Uterus (tissue), 2 donors: ENCODE data around the gene CLK2.

ENCODE experiments used
- POLR2A ChIP-seq, 2 donors: fragments of 450-650 bp; IDR thresholded peaks; one replicate each; pipeline ENCODE4 v1.6.1; 2016; ENCODE audit warnings: antibody characterized with exemption in 2 of 2, mild to moderate bottlenecking in 1 of 2, moderate library complexity in 1 of 2
- TF ChIP-seq, protein P1 (sequence below), 4 experiments: fragments of 200-600 bp in 2 of 4; fragments of 450-650 bp in 2 of 4; sonication (generic) in 2 of 4; IDR thresholded peaks; one replicate each; pipeline ENCODE4 v1.5.1; 2016 to 2019; ENCODE audit warnings: antibody characterized with exemption in 4 of 4, mild to moderate bottlenecking in 2 of 4, moderate library complexity in 1 of 4

- TF ChIP-seq, protein P1, sequence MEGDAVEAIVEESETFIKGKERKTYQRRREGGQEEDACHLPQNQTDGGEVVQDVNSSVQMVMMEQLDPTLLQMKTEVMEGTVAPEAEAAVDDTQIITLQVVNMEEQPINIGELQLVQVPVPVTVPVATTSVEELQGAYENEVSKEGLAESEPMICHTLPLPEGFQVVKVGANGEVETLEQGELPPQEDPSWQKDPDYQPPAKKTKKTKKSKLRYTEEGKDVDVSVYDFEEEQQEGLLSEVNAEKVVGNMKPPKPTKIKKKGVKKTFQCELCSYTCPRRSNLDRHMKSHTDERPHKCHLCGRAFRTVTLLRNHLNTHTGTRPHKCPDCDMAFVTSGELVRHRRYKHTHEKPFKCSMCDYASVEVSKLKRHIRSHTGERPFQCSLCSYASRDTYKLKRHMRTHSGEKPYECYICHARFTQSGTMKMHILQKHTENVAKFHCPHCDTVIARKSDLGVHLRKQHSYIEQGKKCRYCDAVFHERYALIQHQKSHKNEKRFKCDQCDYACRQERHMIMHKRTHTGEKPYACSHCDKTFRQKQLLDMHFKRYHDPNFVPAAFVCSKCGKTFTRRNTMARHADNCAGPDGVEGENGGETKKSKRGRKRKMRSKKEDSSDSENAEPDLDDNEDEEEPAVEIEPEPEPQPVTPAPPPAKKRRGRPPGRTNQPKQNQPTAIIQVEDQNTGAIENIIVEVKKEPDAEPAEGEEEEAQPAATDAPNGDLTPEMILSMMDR (IDR thresholded peaks at IDR 0.05): no peak
- no peak for TF ChIP-seq POLR2A (IDR thresholded peaks at IDR 0.05)
These were observed 43.6 kb upstream of the CLK2 start for GRCh38 chr1:155316922-155317321.
